Measurements from ENCODE around the gene SLX4IP. TPM values are rescaled to one million over a fixed set of nuclear protein-coding genes. Genes with fewer than 3 reads are reported as not detected.
A peak's percentile ranks its signal among the peaks of the same experiment; 100 is the strongest.

Gene SLX4IP
- polyA plus RNA-seq, 2 of the 4 experiments (the other 2 are of a cell fraction): 3.4 to 7.5 TPM

- TF ChIP-seq RARB (CRISPR knock-in tag; IDR thresholded peaks at IDR 0.05): peak; percentile 86
- peak in 1 of 2 experiments; percentile 27; a peak in 1 of 5 replicates for TF ChIP-seq RAD21 (conservative IDR thresholded peaks at IDR 0.05 in 1 of 2, IDR thresholded peaks at IDR 0.05 in 1 of 2)
Observed at GRCh38 chr20:10434832-10435812, at the start of gene SLX4IP (continued).

DNA sequence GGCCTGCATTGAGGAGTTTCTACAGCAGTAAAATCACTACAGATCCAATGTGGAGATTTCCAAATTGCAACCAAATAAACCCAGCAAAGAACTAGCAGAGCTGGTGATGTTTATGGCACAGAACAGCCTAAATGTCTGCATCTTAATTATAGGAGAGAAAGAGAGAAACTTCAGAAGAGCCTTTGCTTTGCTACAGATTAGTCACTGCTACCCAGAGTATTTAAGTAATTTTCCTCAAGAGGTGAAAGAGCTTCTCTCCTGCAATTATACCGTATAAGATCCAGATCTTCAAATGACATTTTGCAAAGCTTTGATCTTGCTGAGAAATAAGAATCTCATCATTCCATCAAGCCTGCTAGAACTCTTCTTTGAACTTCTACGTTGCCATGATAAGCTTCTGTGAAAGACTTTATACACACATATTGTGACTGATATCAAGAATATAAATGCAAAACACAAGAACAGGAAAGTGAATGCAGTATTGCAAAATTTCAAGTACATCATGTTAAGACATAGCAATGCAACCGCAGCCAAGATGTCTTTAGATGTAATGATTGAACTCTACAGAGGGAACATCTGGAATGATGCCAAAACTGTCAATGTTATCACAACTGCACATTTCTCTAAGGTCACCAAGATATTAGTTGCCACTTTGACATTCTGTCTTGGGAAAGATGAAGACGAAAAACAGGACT is 49.1 kb upstream of the SLX4IP start:
- ATAC-seq (no peak), FAIRE-seq (peak; percentile 90), DNase-seq (ENCODE audit: low read depth in 1 of 2, low spot score in 1 of 2) (no peak)
- 70% methylated on average over 4 of the region's 4 CpGs for WGBS (ENCODE audit: missing lambda C conversion rate)
- TF ChIP-seq, protein P1, sequence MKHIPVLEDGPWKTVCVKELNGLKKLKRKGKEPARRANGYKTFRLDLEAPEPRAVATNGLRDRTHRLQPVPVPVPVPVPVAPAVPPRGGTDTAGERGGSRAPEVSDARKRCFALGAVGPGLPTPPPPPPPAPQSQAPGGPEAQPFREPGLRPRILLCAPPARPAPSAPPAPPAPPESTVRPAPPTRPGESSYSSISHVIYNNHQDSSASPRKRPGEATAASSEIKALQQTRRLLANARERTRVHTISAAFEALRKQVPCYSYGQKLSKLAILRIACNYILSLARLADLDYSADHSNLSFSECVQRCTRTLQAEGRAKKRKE (CRISPR knock-in tag; IDR thresholded peaks at IDR 0.05; ENCODE audit: low read depth): no peak
- no peak for TF ChIP-seq TFCP2L1 (CRISPR knock-in tag; IDR thresholded peaks at IDR 0.05)
- TF ChIP-seq HOXA7 (CRISPR knock-in tag; IDR thresholded peaks at IDR 0.05): no peak
- no peak for TF ChIP-seq CBX8 (IDR thresholded peaks at IDR 0.05)
- TF ChIP-seq HOXB13 (CRISPR knock-in tag; IDR thresholded peaks at IDR 0.05; ENCODE audit: low read depth): no peak
- TF ChIP-seq POLR2A (IDR thresholded peaks at IDR 0.05; ENCODE audit: low read length): no peak
- TF ChIP-seq, protein P2, sequence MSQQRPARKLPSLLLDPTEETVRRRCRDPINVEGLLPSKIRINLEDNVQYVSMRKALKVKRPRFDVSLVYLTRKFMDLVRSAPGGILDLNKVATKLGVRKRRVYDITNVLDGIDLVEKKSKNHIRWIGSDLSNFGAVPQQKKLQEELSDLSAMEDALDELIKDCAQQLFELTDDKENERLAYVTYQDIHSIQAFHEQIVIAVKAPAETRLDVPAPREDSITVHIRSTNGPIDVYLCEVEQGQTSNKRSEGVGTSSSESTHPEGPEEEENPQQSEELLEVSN (IDR thresholded peaks at IDR 0.05; ENCODE audit: borderline replicate concordance, low read depth): no peak
- no peak for TF ChIP-seq RNF2 (IDR thresholded peaks at IDR 0.05; ENCODE audit: borderline replicate concordance, low read depth)
- TF ChIP-seq CEBPB (IDR thresholded peaks at IDR 0.05): no peak
- no peak for TF ChIP-seq BHLHE40 (IDR thresholded peaks at IDR 0.05; ENCODE audit: low read depth, low read length)
- no peak for TF ChIP-seq HOXB5 (CRISPR knock-in tag; IDR thresholded peaks at IDR 0.05)
- no peak for TF ChIP-seq FOSB (CRISPR knock-in tag; IDR thresholded peaks at IDR 0.05)
- no peak for TF ChIP-seq RCOR1 (IDR thresholded peaks at IDR 0.05; ENCODE audit: low read depth, low read length)
- TF ChIP-seq KDM5A (IDR thresholded peaks at IDR 0.05): no peak
- TF ChIP-seq EHMT2 (IDR thresholded peaks at IDR 0.05; ENCODE audit: low read depth): no peak
- H3K4me1 ChIP-seq: peaks cover 8% of the 10 kb centered on the region; the same call in 2 of the 3 replicates
- ChIA-PET POLR2A (no interaction called here), CTCF (interaction anchor here (1.4 to 2.1 kb wide), 5 partner anchors 9 to 408 kb away, joined by 3 to 6 read pairs (median 6); no protein-coding TSS in a partner anchor)
- H3K4me3 ChIP-seq: no peak overlapping the region
- no peak overlapping the region for H3K4me2 ChIP-seq
- H3K9me3 ChIP-seq: peaks cover 3% of the 10 kb centered on the region; the same call in 1 of the 3 replicates
- H3K27ac ChIP-seq: peak overlapping the region in 1 of 2 experiments; percentile 53; a peak in 3 of 6 replicates

GRCh38 chr20:10387686-10388085 is 47.4 kb upstream of the SLX4IP start:
- 92% methylated on average over 4 of the region's 4 CpGs for WGBS (ENCODE audit: missing lambda C conversion rate)
- TF ChIP-seq RAD21 (conservative IDR thresholded peaks at IDR 0.05 in 1 of 2, IDR thresholded peaks at IDR 0.05 in 1 of 2): no peak
- TF ChIP-seq, protein P3, sequence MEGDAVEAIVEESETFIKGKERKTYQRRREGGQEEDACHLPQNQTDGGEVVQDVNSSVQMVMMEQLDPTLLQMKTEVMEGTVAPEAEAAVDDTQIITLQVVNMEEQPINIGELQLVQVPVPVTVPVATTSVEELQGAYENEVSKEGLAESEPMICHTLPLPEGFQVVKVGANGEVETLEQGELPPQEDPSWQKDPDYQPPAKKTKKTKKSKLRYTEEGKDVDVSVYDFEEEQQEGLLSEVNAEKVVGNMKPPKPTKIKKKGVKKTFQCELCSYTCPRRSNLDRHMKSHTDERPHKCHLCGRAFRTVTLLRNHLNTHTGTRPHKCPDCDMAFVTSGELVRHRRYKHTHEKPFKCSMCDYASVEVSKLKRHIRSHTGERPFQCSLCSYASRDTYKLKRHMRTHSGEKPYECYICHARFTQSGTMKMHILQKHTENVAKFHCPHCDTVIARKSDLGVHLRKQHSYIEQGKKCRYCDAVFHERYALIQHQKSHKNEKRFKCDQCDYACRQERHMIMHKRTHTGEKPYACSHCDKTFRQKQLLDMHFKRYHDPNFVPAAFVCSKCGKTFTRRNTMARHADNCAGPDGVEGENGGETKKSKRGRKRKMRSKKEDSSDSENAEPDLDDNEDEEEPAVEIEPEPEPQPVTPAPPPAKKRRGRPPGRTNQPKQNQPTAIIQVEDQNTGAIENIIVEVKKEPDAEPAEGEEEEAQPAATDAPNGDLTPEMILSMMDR (IDR thresholded peaks at IDR 0.05): no peak
- no peak for TF ChIP-seq BCL3 (IDR thresholded peaks at IDR 0.05)
- TF ChIP-seq MAFK (IDR thresholded peaks at IDR 0.05; ENCODE audit: partially characterized antibody): no peak
- TF ChIP-seq RCOR1 (IDR thresholded peaks at IDR 0.05; ENCODE audit: low read depth, low read length): no peak
- no peak for TF ChIP-seq JUN (IDR thresholded peaks at IDR 0.05)
- no peak for TF ChIP-seq CEBPB (IDR thresholded peaks at IDR 0.05)
- TF ChIP-seq, protein P4, sequence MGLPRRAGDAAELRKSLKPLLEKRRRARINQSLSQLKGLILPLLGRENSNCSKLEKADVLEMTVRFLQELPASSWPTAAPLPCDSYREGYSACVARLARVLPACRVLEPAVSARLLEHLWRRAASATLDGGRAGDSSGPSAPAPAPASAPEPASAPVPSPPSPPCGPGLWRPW (IDR thresholded peaks at IDR 0.05): no peak
- no peak for TF ChIP-seq HOXA7 (CRISPR knock-in tag; IDR thresholded peaks at IDR 0.05)
- no peak for TF ChIP-seq ZFP36 (IDR thresholded peaks at IDR 0.05; ENCODE audit: borderline replicate concordance, partially characterized antibody)

More at GRCh38 chr20:10387686-10388085, 47.4 kb upstream of the SLX4IP start:
- no peak for DNase-seq (ENCODE audit: low read depth in 1 of 2, low spot score in 1 of 2)
- POLR2A ChIA-PET: no interaction called here
- Histone ChIP-seq H3K27ac (peak overlapping the region in 1 of 2 experiments; percentile 35; a peak in 2 of 6 replicates), H3K9me3 (peaks cover 3% of the 10 kb centered on the region; the same call in 1 of the 3 replicates), H3K4me1 (peaks cover 8% of the 10 kb centered on the region; the same call in 2 of the 3 replicates), H3K4me3 (no peak overlapping the region), H3K4me2 (no peak overlapping the region)
- CTCF ChIA-PET: interaction anchor here (2.1 kb wide), 1 partner anchor 11 kb away, joined by 6 read pairs; no protein-coding TSS in a partner anchor
- no peak for ATAC-seq
- peak; percentile 36 for FAIRE-seq
